NCI-H460 (cell line): Measurements from ENCODE around the gene AQP7. TPM values are rescaled to one million over a fixed set of nuclear protein-coding genes. Genes with fewer than 3 reads are reported as not detected.
"Not testable (repeated sequence)": the region's sequence is repeated elsewhere in the genome, so short reads cannot be mapped to it uniquely, and the experiment has no call there.

Source experiments
- DNase-seq: peaks from one replicate; pipeline ENCODE4 v3.0.0-alpha.2; 2016; ENCODE audit warnings: low read depth; ENCODE audit errors: extremely low read depth
- polyA plus RNA-seq: library from polyadenylated mRNA; depleted of rRNA; stranded (reverse); fragments of >200 nt; gene quantifications from 2 replicates; pipeline ENCODE4 v1.2.3, GENCODE V29; 2014; cell fraction: nucleus; rRNA removed
- total RNA-seq: library from RNA; depleted of rRNA; stranded (reverse); fragments of >200 nt; shearing (Covaris generic); gene quantifications from 2 replicates; pipeline ENCODE4 v1.2.3, GENCODE V29; 2014; rRNA removed

AQP7 gene
- total RNA-seq: not detected in 2 replicates
- not detected in 2 replicates for polyA plus RNA-seq

DNA sequence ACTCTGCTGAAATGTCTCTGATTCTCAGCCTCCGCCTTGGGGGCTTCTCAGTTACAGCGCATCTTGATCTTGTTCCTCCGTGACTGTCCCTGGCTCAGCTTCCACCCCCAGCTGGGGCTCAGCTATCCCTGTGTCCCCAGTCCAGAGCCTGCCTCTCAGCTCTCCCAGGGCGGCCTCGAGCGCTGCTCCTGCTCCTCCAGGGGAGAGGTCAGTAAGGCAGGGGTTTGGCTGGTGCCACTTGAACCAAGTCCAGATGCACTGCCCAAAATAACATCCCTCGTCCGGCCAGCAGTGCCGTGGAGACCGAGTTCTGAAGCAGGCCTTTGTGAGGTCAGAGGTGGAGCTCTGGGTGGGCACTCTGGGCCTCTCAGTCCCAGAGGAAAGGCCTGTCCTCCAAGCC is at the start of gene AQP7:
AQP7 (minus strand) TSS at position 198 of the 400 bp plus-strand sequence. CDS start 1,306 bp downstream, outside the sequence.
- not testable (repeated sequence) for DNase-seq

DNA sequence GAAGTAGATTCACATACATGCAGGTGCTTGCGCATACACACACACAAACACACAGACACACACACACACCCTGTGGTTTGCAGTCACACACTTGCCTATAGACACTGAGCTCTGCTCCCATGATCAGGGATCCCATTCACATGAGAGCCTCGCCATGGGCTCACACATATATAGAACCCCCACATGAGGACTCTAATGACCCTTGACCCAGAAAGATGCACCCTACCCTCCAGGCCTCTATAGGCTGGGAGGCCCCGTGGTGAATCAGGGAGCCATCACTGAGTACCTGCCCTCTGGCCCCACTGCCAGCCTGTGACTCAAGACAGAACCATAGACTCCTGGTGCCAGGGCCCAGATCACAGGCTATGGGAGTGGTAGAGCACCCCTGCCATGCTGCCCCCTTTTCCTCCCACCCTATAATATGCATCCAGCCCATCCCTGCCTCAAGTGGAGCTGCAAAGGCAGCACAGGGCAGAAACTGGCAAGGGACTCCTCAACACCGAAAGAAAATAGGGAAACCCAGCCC is 48.3 kb upstream of the AQP7 start:
- DNase-seq: no peak

- DNase-seq: no peak
Measured at GRCh38 chr9:33449715-33450114, 47.3 kb upstream of the AQP7 start.

GRCh38 chr9:33447799-33448553 is 45.6 kb upstream of the AQP7 start:
- no peak for DNase-seq

- DNase-seq: peak; percentile 38
Measured at GRCh38 chr9:33446946-33447798, 44.8 kb upstream of the AQP7 start, which contains the start of gene AQP3. TSS of gene AQP3 (minus strand) at chr9:33447593. CDS start at chr9:33447530, 63 bp downstream.

DNA sequence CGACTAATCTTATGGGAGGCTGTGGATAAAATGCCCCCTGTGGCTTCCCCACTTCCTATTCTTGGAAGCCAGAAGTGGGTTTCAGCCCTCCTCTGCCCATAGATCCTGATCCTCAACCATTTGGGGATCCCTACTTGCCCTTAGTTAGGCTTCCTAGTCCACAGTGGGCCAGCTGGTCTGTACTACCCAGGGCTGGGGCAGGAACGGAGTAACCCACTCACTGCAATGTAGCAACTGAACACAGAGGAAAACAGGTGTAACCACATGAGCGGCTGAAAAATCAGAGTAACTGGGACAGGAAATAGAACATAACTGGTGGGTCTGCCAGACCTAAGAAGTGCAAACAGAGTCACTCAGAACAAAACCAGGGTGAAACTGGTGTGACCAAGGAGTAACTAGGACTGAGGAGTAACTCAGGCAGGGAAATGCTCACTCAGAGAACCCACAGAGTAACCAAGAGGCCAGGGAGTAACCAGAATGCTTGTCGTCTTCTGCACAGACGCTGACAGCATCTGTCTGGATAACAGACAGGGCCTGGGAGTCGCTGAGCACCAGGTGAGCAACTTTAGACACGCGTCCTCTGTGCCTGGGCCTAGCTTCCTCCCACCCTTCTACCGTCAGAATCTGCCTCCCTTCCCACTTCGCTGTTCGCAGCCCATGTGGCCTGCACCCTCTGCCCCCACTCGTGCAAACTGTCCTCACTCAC is 44.0 kb upstream of the AQP7 start:
- DNase-seq: no peak

- no peak for DNase-seq
Measured at GRCh38 chr9:33445389-33446239, 43.2 kb upstream of the AQP7 start.

- no peak for DNase-seq
Measured at GRCh38 chr9:33443464-33444154, 41.2 kb upstream of the AQP7 start.

- DNase-seq: no peak
Measured at GRCh38 chr9:33443047-33443446, 40.7 kb upstream of the AQP7 start.

GRCh38 chr9:33442125-33442524 is 39.8 kb upstream of the AQP7 start:
- no peak for DNase-seq

GRCh38 chr9:33440609-33441008 is 38.2 kb upstream of the AQP7 start:
- DNase-seq: no peak

DNA sequence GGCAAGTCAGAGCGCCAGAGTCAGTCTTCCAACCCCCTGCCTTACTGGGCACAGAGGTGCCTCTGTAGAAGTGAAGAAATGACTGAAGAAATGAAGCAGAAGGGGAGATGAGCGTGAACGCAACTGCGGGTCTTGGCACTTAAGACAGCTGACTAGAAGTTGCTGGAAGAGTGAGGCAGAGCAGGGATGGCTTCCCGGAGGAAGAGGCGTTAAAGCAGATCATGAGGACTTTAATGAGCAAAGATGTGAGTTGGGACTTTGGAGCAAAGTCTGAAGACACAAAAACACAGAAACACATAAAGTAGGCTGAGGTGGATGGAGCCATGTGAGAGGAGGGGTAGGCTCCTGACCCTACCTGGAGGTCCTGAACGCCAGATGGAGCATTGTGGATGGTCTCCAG is 37.8 kb upstream of the AQP7 start:
- DNase-seq: no peak

DNA sequence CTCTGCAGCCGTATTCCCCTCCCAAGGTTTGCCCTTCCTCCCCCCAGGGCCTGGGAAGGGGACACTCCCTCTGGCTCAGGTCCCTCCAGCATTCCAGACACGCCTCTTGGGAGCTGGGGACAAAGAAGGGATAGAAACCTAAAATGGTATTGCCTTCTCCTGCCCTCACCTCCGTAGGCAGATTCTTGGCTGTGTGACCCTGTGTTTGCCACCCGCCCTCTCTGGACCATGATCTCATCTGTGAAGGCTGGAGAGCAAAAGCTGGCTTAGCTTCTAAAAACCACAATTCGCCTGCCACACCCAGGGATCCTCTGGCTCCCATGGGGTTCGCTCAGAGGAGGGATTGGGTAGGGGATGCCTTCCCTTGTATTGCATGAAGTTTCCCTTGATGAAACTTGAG is 37.4 kb upstream of the AQP7 start:
- no peak for DNase-seq

GRCh38 chr9:33438926-33439680 is 36.7 kb upstream of the AQP7 start:
- DNase-seq: no peak

DNA sequence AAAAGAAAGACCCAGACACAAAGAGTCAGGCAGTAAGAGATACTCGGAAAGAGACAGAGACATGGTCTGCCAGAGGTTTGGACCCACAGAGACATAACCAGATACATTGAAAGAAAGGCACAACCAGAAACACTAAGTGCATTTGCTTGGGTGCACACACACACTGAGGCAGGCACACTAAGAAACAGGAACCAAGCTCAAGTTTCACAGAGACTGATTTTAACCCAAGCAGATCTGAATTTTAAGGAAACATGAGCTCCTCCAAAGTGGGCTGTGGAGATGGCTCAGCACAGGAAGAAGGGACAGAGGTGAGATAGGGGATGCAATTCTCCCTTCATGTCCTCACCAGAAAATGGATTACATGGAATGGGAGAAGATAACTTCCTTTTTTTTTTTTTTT is 35.5 kb upstream of the AQP7 start:
- no peak for DNase-seq

GRCh38 chr9:33437205-33437604 is 34.8 kb upstream of the AQP7 start:
- DNase-seq: no peak

DNA sequence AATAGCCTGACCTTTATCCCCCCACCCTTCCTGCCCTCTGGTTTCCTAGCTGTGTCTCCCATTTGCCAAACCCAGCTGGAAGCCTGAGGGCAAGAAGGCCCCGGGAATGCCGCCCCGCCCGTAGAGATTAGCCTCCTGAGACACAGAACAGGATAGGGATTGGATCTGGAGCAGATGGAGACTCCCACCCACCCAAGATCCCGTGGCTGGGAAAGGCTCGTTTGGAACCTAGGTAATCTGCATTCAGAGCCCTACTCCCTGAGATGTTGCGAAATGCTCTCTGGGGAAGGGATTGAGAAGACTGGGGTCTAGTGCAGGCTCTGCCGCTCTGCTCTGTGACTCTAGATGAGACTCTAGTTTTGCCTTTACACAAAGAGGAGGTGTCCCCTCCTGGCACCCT is 34.1 kb upstream of the AQP7 start:
- no peak for DNase-seq

GRCh38 chr9:33435821-33436277 is 33.5 kb upstream of the AQP7 start:
- DNase-seq: no peak
